ENCODE measurements around the gene DHX32.
A peak's percentile ranks its signal among the peaks of the same experiment; 100 is the strongest.

The DHX32 gene

DNA sequence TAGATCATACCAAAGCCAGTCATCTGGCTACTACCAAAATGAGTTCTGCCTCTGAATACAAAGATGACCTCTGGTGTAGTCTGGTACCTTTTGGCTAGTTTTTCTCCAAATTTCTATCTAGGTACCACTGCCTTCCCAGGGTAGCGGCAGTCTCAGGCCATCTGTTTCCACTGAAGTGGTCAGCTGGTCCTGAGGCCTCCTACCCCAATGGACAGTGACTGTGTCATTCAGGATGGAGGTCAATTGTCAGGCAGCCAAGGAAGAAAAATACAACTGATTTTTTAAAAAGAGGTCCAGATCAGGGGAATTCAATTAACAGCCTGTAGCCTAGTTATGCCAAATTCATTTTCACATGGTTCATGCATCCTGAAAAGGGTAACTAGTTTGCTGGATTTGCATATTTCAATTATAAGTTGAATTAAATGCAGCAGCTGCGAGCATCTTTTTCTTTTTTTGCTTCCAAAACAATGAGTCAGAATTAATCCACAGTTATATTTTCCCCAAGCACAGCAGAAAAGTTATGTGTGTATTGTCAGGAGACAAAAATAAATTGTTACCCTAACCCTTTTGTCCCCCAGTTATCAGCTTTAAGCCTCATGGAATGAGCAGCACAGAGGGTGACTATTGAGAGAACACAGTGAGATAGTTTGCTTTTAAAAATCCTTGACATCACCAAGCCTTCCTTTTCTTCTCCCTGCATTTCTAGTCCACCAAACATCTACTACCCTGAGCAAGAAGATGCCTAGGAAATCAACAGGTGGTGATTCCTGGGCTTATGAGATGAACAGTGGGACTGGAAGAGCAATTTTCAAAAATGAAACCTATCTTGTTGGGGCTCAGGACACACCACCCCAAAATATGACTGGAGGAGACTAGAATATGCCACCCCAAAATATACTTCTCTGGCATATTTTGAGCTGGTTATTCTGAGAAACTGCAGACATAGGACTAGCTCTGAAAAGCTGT lies 30.0 kb downstream of the DHX32 start:
- no peak for DNase-seq (ENCODE audit: low read depth in 1 of 2, low spot score in 1 of 2)

- no peak for DNase-seq (ENCODE audit: low read depth in 1 of 2, low spot score in 1 of 2)
These were observed 31.6 kb downstream of the DHX32 start for GRCh38 chr10:125849448-125849847.

GRCh38 chr10:125848857-125849256 lies 32.2 kb downstream of the DHX32 start:
- no peak for DNase-seq (ENCODE audit: low read depth in 1 of 2, low spot score in 1 of 2)

- no peak for DNase-seq (ENCODE audit: low read depth in 1 of 2, low spot score in 1 of 2)
These were observed 32.7 kb downstream of the DHX32 start for GRCh38 chr10:125848371-125848770.

DNA sequence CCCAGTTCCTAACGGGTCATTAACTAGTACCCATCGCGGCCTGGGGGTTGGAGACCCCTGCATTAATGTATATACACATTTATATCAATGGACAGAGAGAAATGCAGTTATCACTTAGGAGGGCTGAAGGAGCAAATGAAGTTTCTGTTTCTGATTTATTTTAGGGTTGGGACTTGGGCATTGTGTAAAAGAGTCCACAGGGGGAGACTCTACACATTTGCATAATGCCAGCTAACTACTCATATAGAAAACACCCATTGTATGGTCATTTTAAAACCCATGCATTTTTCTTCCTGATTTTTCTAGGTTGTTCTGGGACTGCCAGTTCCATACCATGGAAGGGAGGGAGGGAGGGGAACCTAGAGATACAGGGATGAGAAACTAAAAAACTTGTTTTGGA lies 34.2 kb downstream of the DHX32 start:
- DNase-seq (ENCODE audit: low read depth in 1 of 2, low spot score in 1 of 2) = no peak

DNA sequence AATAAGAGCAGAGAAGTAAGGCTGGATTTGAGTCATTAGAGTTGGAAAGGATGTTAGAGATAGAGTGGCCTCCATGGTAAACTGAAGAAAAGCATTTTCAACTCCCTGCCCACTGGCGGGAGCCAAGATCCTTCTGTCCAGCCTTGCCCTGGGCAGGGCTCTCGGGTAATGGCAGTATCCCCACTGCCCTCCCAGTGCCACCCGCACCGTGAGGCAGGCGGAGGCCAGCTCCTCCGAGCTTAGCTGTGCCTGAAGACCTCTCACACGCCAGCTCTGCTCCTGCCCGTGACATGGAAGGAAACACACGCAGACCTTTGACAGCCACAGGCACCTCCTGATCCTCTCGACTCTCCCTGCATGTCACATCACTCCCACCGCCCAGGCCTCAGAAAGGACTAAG lies 35.5 kb downstream of the DHX32 start:
- no peak for DNase-seq (ENCODE audit: low read depth in 1 of 2, low spot score in 1 of 2)

DNA sequence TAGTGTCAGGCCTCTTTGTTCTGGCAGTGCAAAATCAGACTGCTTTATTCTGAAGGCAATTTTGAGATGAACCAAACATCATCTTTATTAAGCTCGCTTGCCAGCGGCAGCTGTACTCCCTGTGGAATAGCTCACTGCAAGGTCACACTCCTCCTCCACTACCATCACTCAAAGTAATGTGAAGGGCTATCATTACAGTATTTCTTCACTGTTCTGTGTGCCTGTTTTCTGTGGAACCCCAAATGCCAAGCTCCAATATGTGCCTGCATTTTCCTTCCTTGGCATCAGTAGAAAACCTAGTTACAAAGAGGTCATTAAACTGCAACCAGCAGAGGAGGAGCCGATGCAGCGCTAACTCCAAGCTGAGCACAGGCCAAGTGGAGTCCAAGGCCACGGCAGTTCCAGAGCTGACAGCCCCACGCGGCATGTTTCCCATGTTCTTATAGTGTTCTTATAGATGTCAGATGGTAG lies 36.3 kb downstream of the DHX32 start:
- no peak for DNase-seq (ENCODE audit: low read depth in 1 of 2, low spot score in 1 of 2)

DNA sequence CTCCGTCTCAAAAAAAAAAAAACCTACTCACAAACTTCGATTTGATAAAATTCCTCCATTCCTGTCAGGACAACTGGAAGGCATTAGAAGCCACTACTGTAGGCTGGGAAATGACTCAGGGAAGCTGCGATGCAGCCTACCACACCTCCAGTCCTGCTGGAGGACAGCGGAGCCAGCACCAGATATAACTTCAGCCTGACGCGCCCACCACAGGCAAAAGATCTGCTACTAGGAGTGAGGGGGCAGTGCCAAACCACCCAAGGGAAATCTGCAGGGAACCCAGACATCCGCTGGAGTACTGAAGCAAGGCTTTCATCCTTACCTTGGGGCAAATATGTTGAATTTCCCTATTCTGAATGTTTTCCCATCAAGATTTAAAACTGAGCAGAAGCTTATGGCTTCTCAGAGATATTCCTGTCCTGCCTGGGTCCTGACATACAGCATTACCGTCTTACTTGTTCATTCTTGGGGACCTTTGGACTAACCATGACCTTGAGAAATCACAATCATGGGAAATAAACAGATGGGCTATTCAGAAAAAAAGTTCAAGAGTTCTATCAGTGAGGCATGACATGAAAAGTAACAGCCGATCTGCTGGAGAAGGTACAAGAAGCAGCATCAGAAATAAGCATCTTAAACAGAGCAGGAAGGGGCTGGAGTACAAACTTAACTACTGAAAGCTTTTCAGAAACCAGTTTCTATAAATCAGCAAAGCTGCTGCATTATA lies 37.3 kb downstream of the DHX32 start:
- no peak for DNase-seq (ENCODE audit: low read depth in 1 of 2, low spot score in 1 of 2)

DNA sequence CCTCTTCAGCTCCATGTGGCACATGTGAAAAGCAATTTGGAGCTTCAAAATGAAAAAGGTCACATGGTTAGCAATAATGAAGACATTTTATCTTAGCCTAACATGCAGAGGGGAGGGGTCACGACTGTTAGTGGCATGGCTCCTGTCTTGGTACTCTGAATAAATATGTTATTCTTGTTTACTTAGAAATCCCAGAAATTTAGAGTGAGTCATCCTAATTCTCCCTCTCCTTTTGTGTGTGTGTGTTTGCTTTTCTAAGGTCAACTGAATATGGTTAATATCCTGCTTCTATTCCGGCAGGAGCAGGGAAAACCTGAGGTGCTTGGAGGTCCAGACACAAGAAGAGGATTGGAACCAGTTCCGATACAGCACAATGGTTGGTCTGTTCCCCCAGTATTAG lies 40.1 kb downstream of the DHX32 start:
- no peak for DNase-seq (ENCODE audit: low read depth in 1 of 2, low spot score in 1 of 2)

DNA sequence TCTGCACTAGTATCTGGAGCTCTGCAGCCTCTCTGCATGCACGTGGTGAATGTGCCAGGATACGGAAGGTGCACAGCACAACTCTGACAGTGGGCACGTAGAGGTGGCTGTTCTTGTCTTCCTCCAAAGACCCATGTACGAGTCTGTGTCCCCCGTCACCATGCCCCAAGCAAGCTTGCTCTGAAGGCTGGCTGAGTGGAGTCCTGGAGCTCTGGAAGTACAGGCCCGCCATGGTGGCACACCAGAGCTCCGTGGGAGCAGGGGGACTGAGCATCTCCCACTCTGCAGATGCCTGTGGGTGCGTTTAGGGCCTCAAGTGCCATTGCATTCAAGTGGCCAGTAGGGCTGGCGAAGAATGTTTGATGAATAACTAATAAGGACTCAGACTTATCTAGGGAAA lies 40.7 kb downstream of the DHX32 start:
- DNase-seq (ENCODE audit: low read depth in 1 of 2, low spot score in 1 of 2) = no peak

DNA sequence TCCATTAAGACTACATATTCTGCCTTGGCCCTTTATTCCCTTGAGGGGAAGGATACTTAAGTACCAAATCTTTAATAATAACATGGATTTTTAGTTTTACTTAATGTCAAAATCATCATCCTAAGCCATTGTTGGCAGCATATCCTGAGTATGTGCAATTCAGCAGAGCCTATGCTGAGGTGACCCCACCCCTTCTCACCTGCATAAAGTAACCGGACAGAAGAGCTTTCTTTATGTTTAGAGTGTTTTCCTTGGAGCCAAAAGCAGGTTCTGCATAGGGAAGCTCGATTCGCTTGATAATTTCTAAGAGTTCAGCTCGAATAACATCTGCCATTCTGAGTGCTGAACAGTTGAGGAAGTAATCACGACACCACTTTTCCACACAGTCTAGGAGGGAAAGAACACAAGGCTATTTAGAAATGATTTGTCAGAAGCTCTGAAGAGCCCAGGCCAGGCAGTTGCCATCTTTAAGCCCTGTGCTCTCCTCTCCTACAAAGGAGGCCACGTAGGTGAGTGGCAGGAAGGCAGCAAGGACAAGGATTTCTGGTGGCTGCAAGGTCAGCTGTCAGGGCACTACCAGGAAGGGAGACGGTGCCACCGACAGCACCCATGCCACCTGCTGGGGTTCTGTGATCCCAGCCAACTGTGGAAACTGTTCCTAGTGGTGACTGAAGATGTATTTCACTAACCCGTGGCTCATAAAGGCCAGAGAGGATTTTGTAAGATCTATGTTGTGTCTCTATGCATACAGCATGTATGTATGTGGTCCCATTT lies 42.1 kb downstream of the DHX32 start:
- no peak for DNase-seq (ENCODE audit: low read depth in 1 of 2, low spot score in 1 of 2)

GRCh38 chr10:125836746-125837145 lies 44.3 kb downstream of the DHX32 start:
- DNase-seq (ENCODE audit: low read depth in 1 of 2, low spot score in 1 of 2) = no peak

DNA sequence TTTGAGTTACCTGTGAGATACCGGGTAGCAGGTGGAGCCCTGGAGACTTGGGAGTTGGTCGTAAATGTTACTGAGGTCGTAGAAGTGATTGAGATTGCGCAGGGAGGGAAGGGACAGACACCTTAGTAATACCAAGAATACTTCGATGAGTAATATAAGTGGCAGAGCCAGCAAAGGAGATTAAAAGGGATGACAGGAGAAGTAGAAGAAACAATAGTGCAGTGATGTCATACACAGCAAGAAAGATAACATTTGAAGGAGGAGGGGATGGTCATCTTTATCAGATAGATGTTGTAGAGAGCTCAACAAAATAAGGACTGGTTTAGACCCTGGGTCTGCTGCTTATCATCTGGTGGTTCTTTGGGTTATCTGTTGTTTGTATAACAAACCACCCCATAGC lies 52.8 kb downstream of the DHX32 start:
- DNase-seq (ENCODE audit: low read depth in 1 of 2, low spot score in 1 of 2) = no peak

DNA sequence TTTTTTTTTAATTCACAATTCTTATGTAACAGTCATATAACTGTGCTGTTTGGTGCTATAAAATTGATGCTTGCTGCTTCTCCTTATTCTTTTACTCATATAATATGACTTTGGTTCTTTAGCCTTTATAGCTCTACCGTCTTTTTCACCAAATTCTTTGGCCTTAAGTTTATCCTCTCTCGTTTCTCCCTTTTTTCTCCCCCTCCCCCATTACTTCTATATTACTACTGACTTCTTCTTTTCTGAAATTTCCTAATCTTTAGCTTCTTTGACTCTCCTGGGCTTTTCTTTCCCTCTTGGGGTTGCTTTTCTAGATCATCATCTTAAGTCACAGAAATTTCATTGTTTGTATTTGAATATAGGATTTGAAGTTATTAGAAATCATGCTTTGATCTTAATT lies 54.0 kb downstream of the DHX32 start:
- no peak for DNase-seq (ENCODE audit: low read depth in 1 of 2, low spot score in 1 of 2)

DNA sequence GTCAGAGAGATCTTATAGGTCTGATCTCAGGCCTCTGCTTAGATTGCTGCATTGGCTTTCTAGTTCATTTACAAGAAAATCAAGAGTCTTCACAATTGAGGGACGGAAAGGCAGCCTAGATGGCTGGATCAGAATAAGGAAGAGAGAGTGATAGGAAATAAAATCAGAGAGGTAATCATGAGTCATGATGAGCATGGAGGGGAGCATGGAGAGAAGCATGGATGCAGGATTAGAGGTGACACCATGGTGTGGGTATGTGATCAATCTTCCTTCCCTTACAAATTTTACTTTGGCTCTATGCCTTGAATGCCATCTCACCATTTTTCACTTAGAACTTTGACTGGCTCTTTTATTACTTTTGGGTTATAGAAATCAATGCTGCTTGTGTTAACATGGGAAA lies 56.4 kb downstream of the DHX32 start:
- no peak for DNase-seq (ENCODE audit: low read depth in 1 of 2, low spot score in 1 of 2)

DNA sequence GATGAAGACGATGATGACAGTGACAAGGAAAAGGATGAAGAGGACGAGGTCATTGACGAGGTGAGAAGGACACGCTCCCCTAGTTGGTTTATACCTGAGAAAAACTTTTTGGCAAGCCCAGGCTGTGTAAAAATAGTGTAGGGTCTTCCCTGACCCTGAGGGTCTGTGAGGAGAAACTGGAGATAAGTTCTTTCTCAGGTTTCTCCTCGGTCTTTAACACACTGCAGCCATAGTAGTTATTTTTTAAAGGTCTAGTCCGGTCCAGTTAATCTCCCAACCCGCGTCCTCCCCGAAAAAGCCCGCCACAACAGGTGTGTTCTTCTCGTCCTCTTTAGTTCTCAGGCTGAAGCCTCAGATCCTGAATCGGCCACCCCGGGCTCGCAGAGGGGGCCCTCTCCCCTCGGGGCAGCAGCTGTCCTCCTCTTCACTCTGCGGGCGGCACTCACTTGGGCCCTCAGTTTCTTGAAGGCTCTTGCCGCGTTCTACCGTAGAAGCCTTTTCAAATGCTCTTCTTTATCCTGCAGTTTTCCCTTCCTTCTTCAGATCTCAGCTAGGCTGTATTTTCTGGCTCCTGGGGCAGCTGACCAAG lies 57.3 kb downstream of the DHX32 start:
- no peak for DNase-seq (ENCODE audit: low read depth in 1 of 2, low spot score in 1 of 2)

DNA sequence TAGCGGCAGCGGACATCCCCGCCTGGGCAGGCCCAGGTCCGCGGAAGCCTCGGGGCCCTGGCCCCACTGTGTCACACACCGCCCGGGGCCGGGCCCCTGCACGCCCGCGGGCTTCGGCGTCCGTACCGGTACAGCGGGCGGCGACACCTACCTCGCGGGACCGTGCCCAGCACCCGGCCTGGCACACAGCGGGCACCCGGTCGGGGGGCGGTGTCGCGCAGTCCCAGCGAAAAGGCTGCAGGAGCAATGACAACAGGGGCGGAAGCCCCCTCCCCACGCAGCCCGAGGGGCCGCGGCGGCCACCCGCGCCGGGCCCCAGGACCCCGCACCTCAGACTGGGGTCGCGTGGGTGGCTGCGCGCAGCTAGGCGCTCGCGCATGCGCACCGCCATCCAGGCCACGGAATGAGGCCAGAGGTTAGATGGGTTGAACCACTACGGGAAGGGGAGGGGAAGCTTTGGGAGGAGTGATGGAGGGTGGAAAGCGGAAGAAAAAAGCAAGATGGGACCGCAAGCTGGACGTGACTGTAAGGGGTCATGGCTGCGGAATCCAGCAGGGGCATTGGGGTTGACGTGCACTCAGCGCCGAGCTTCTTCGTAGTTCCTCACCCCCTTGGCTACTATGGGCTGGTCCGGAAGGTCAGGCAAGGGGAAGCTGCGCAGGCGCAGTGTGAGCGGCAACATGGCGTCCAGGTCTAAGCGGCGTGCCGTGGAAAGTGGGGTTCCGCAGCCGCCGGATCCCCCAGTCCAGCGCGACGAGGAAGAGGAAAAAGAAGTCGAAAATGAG lies 58.0 kb downstream of the DHX32 start, which contains the start of the genes BCCIP and UROS:
TSS of gene BCCIP (plus strand) at position 669 of the 785 bp plus-strand sequence. CDS start at position 681, 12 bp downstream.
TSS of gene UROS (minus strand) at position 381 of the 785 bp plus-strand sequence. CDS start 6,759 bp downstream, outside the sequence.
- peak; percentile 81 to 84 for DNase-seq (ENCODE audit: low read depth in 1 of 2, low spot score in 1 of 2)

DNA sequence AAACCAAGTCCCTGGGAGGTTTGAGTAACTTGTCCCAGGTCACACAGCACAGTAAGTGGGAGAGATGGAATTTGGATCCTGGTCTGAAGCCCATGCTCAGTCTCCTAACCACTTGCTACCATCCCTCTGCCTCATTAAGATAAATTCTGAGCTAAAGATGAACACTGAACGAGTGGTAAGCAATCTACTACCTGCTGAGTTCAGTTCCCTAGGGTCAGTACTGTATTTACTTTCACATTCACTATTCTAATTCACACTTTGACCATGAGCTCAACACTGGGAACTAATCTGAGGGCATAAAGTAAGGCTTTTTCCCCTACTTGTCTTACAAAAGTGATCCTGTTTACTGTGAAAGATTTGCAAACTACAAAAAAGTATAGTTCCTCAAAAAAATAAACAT lies 60.4 kb downstream of the DHX32 start:
- no peak for DNase-seq (ENCODE audit: low read depth in 1 of 2, low spot score in 1 of 2)

DNA sequence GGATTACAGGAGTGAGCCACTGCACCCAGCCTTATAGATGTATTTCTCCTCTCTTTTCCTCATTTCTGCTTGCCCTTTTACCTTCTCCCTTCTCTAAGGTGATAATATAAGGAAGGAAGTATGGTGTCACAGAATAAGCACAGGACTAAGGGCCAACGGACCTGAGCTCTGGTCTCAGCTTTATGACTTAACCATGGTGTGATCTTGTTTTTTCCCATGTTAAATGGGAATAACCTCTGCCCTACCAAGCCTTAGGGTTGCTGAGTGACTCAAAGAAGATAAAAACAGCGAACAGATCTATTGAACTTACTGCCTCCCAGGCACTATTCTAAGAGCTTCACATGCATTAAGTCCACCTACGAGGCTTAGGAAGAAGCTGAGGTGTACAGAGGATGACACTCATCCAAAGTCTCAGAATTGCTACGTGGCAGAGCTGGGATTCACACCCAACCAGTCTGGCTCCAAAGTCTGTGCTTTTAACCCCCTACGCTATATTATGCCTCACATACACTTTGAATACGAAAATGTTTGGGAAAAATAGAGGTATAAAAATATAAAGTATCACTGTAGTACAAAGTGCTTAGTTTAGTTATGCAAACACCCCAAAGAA lies 63.6 kb downstream of the DHX32 start:
- no peak for DNase-seq (ENCODE audit: low read depth in 1 of 2, low spot score in 1 of 2)

DNA sequence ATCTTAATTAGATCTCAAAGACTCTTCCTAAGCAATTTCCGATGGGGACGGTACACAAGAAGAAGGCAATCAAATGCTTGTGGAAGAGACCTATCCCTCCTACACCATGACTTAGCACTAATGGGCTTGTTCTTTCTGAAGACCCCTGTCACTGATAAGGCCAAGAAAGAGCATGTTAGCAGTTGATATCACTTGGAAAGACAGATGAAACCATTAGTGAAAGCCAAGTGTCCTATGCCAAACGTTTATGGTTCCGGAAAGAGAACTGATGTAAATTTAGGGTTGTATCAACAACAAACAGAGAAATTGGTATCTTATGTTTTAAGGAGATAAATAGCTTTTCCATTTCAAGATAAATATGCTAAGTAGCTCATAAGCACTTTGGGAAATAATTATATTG lies 64.5 kb downstream of the DHX32 start:
- no peak for DNase-seq (ENCODE audit: low read depth in 1 of 2, low spot score in 1 of 2)

Measured in activated T-helper 1 cell treated with anti-CD3 and anti-CD28 coated beads, Interleukin-2, amount 50 U/mL, for 16 hours (primary cell).